TTC549 (cell line): ENCODE data around the gene DUSP10.

Experiments
- FAIRE-seq: peaks from 2 replicates; lab custom pipeline; 2012; peaks lifted over from hg19 to GRCh38; lab: Jason Lieb, UNC

Gene DUSP10

GRCh38 chr1:221712776-221713431, 29.0 kb downstream of the DUSP10 start:
- FAIRE-seq = no peak

DNA sequence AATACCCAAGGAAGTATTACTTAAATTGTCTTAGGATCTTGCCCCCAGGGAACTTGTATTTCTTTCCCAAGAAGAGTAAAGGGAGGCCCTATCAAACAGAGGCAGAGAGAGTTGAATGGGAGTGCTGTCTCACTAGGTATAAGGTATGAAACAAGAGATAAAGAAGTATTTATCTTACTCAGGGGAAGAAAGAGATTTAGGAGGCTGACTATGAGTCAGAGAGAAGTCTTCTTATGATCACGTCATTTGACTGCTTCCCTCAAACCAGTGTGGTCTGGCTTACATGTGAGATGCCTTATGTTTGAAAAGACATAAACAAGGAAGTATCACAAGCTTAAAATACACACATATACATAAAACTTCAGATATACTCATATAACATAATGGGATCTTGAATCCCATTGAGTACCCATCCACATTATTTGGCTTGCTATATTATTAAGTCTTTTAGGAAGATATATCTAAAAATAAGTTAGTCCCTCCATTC, 29.6 kb downstream of the DUSP10 start:
- FAIRE-seq = no peak

DNA sequence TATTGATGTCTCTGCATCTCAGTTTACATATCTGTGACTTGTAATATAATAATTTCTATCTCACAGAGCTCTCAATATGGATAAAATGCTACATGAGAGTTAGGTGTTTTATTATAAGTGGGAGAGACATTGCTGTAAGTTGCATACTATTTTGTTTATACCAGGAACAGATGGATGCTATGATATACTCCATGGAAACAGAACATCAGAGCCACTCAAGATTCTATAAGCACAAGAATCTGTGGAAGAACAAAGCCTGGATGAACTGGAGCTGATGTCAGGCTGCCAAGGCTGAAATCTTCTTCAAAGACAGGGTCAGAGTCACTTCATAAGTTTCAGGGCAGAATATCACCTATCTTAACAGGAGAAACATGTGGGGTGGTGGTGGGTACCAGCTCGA, 30.2 kb downstream of the DUSP10 start:
- FAIRE-seq = no peak

- no peak for FAIRE-seq
Observed at GRCh38 chr1:221711063-221711577, 30.8 kb downstream of the DUSP10 start.

DNA sequence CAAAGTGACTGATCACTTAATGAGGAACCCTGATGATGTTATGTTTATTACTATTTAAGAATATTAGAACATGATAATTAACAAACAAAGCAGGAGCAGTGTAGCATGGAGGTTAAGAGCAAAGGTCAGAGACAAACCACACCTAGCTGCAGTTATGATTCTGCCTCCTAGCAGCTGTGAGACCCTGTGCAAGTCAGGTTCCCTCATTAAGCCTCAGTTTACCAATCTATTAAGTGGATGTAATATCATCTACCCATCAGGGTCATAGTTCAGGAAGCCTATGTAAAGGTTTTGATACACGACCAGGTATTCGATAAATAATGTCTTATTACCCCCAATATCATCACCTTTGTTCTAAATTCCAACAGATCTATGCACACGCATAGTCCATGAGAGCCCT, 32.0 kb downstream of the DUSP10 start:
- no peak for FAIRE-seq

DNA sequence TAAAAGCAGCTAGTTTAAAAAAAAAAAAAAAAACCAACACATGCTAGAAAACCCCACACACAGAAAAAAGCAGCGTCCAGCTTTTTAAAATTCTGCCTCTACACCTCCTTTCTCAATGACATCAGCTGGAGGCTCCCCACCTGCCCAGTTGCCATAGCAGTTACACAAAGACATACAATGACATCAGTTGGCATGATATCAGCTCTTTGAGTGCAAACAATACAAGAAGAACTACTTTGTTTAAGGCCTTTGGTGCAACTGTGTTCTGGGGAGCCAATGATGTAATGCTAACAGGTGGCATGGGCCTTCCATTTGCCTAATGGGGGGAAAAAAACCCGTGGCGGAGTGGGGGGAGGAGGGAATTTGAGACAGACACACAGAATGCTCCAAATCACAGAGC, 32.9 kb downstream of the DUSP10 start:
- no peak for FAIRE-seq

- FAIRE-seq = no peak
Observed at GRCh38 chr1:221708076-221708571, 33.8 kb downstream of the DUSP10 start.

DNA sequence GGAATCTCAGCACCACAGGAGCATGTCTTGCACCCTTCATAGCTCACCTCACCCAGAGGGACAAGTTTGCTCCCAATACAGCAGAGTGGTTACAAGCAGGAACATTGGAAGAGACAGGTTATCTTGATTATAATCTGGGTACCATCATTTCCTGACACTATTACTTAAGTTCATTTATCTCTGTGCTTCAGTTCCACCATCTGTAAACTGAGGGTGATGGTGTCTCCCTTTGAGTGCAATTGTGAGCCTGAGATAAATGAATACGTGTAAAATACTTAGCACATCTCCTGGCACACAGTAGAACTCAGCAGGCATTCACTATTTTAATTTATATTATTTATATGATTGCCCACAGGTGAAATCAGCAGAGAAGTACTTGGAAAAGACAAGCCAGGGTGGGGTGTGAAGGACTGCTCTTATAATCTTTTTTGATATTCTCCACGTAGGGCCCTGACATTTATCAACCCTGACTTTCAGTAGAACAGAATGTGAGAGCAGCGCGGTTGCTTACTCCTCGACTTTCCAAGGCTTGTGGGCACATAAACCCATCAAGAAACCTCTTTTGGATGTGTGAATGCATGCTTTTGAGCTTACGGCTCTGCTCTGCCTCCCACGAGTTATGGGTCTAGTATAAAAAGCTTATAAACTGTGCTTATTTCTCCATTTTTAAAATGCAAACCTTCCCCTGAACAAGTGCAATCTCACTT, 34.9 kb downstream of the DUSP10 start:
- FAIRE-seq = no peak

GRCh38 chr1:221706191-221706590, 35.7 kb downstream of the DUSP10 start:
- no peak for FAIRE-seq

GRCh38 chr1:221704306-221704705, 37.6 kb downstream of the DUSP10 start:
- FAIRE-seq = no peak

DNA sequence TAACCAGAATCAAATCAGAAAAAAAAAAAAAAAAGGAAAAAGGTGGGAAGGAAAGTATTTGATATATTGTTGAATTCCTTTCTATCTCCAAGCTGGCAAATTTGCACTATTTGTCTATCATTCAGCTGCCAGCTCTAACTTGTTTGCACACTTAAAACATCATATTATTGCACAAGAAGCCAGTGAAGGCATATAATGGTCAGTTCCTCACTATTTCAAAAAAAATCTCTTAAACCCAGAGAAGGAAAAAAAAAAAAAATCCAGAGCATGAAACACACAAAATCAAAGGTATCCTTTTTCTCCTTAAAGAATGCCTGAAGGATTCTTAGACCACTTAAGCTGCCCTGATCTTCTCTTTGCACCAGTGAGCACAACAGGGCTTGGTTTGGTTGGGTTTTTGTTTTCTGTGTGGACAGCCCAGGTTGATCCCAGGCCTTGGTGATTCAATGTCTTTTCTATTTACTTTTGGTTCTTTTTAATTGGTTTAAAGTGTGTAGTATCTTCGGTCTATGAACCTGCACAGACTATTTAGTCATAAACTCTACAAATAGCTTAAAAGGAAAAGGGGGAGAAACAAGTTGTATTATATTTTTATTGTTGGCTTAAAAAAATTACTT, 40.2 kb downstream of the DUSP10 start:
- FAIRE-seq = no peak

- FAIRE-seq = no peak
Observed at GRCh38 chr1:221700948-221701347, 40.9 kb downstream of the DUSP10 start.

DNA sequence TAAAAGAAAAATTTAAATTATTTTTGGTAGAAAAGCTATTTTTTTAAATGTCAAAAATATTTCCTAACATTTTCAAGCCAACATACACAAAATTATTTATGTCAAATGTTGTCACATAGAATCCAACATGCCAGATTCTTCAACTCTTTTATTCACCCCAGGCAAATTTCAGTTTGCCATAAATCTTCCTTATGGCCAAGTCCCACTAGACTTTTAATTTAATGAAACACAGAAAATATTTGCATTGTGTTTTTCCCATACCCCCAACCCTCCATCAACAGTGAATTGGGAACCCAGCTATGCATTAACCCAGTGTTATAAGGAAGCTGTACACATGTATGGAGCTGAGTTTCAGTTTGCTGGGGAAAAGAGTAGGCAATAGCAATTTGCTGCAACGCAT, 41.4 kb downstream of the DUSP10 start:
- FAIRE-seq = no peak

- no peak for FAIRE-seq
Observed at GRCh38 chr1:221699978-221700519, 41.8 kb downstream of the DUSP10 start.

GRCh38 chr1:221699577-221699976, 42.3 kb downstream of the DUSP10 start:
- FAIRE-seq = no peak

- FAIRE-seq = no peak
Observed at GRCh38 chr1:221698579-221699349, 43.1 kb downstream of the DUSP10 start.

GRCh38 chr1:221697923-221698425, 43.9 kb downstream of the DUSP10 start:
- no peak for FAIRE-seq

DNA sequence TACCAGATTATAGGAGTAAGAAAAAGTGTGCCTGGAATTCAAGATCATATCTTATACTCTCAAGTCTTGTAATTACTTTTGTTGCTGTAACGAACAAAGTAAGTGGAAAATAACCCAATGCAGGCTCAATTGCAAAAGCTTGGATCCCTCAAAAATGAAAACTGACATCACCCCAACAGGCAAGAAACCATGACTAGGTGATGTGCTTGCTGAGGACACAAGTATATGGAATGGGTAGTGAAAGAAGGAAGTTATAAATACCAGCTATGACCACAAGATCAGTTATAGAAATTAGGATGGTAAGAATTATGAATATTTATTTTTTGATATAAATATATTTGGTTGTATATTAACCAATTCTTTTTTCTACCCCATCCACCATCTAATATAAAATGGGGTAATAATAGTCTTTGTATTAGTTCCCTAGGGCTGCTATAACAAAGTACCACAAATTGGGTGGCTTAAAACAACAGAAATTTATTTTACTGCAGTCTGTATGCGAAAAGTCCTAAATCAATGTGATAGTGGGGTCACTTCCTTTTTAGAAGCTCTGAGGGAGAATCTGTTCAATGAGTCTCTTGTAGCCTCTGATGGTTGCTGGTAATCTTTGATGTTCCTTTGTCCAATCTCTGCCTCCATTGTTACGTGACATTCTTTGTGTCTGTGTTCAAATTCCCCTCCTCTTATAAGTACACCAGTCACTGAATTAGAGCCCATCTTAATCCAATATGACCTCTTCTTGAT, 45.0 kb downstream of the DUSP10 start:
- no peak for FAIRE-seq

GRCh38 chr1:221696027-221696426, 45.9 kb downstream of the DUSP10 start:
- FAIRE-seq = no peak

- no peak for FAIRE-seq
Observed at GRCh38 chr1:221695301-221695700, 46.6 kb downstream of the DUSP10 start.

DNA sequence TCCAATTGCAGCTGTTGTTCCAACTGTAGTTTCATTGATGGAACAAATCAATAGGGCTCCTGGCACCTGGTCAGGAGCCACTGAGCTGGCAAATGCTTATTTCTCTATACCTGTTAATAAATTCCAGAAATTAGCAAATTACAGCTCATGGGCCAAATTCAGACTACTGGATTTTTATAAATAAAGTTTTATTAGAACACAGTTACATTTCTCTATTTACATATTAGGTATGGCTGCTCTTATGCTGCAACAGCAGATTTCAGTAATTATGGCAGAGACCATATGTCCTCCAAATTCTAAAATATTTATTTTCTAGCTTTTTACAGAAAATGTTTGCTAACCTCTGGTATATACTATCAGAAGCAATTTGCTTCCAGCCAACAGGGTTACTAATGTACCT, 47.8 kb downstream of the DUSP10 start:
- no peak for FAIRE-seq
